GM12878 (cell line): ENCODE measurements around the gene RHBDF2. TPM values are rescaled to one million over a fixed set of nuclear protein-coding genes. Genes with fewer than 3 reads are reported as not detected.

Experiments
- ATAC-seq: fragments of 200-7000 bp; cut with Tn5 transposase; 3 replicates; pipeline ENCODE4 v1.9.1; 2020; ENCODE audit warnings: mild to moderate bottlenecking, moderate library complexity
- BruUV-seq: library from RNA; stranded (reverse); fragments of 400-500 nt; replicated peaks from 2 replicates; lab custom pipeline; 2021; lab: Mats Ljungman, UMichigan
- CTCF ChIA-PET: fragments of 300-600 bp; sonication (Branson Sonifier 250); formaldehyde crosslinking; extraction: SDS; loops from one replicate; lab custom pipeline; 2021; ENCODE audit warnings: inconsistent platforms; lab: Yijun Ruan, JAX
- POLR2A ChIA-PET: fragments of 350-600 bp; formaldehyde crosslinking; extraction: SDS; loops from one replicate; lab custom pipeline; 2021; ENCODE audit warnings: inconsistent platforms; lab: Charles Lee
- RAD21 ChIA-PET: fragments of 300-600 bp; sonication (Branson Sonifier 250); formaldehyde crosslinking; loops from one replicate; lab custom pipeline; 2023; ENCODE audit warnings: antibody characterized with exemption; ENCODE audit not compliant: unreplicated experiment; lab: Charles Lee
- SMC1A ChIA-PET: fragments of 300-600 bp; sonication (Branson Sonifier 250); formaldehyde crosslinking; loops from one replicate; lab custom pipeline; 2023; ENCODE audit not compliant: unreplicated experiment, uncharacterized antibody; lab: Charles Lee
- DNase-seq: peaks from one replicate; pipeline ENCODE4 v3.0.0-alpha.2; 2011; ENCODE audit warnings: low read depth, low spot score
- FAIRE-seq: peaks from 3 replicates; lab custom pipeline; 2011; peaks lifted over from hg19 to GRCh38; lab: Jason Lieb, UNC
- H2AFZ ChIP-seq: 2 replicates; pipeline ENCODE4 v1.6.0; 2011; ENCODE audit warnings: low read depth, low read length, control low read depth; ENCODE audit not compliant: control insufficient read depth
- H3K27ac ChIP-seq: 2 replicates; pipeline ENCODE4 v1.5.1; 2011; ENCODE audit warnings: control low read depth; ENCODE audit not compliant: control insufficient read depth, insufficient read depth
- H3K27me3 ChIP-seq, 2 experiments: replicated peaks in 1 of 2; 2 replicates each; pipeline versions ENCODE4 v1.6.0 to v1.6.1; 2011; ENCODE audit warnings: low read length in 1 of 2; ENCODE audit not compliant: control insufficient read depth in 2 of 2, insufficient read depth in 2 of 2
- H3K36me3 ChIP-seq, 2 experiments: 2 replicates each; pipeline ENCODE4 v1.5.1; 2011; ENCODE audit warnings: low read length in 1 of 2; ENCODE audit not compliant: control insufficient read depth in 2 of 2, insufficient read depth in 2 of 2
- H3K4me1 ChIP-seq: 2 replicates; pipeline ENCODE4 v1.6.1; 2011; ENCODE audit warnings: mild to moderate bottlenecking, low read length, moderate library complexity, mixed read lengths; ENCODE audit not compliant: control insufficient read depth, insufficient read depth
- H3K4me2 ChIP-seq: 2 replicates; pipeline ENCODE4 v1.6.0; 2011; ENCODE audit warnings: control low read depth; ENCODE audit not compliant: control insufficient read depth, insufficient read depth
- H3K4me3 ChIP-seq: fragments of 200-600 bp; sonication (generic); 2 replicates; pipeline ENCODE4 v1.5.1; 2016
- H3K79me2 ChIP-seq: 2 replicates; pipeline ENCODE4 v1.6.0; 2011; ENCODE audit warnings: low read length; ENCODE audit not compliant: control insufficient read depth, insufficient read depth
- H3K9ac ChIP-seq: 2 replicates; pipeline ENCODE4 v1.8.0; 2011; ENCODE audit warnings: low read length, control low read depth, mixed read lengths; ENCODE audit not compliant: control insufficient read depth, insufficient read depth
- H3K9me3 ChIP-seq: replicated peaks from 3 replicates; pipeline ENCODE4 v1.5.1; 2011; ENCODE audit warnings: mild to moderate bottlenecking, low read length; ENCODE audit not compliant: control insufficient read depth, insufficient read depth
- H4K20me1 ChIP-seq: 2 replicates; pipeline ENCODE4 v1.6.0; 2011; ENCODE audit not compliant: control insufficient read depth, insufficient read depth
- ASH2L ChIP-seq: fragments of 300-600, 200-600 bp; sonication (generic); IDR thresholded peaks from 2 replicates; pipeline ENCODE4 v1.6.1; 2017; ENCODE audit warnings: low read depth, mild to moderate bottlenecking, borderline replicate concordance
- BACH1 ChIP-seq: fragments of 450-650 bp; IDR thresholded peaks from 2 replicates; pipeline ENCODE4 v1.6.1; 2017; ENCODE audit warnings: mild to moderate bottlenecking, borderline replicate concordance
- CBX5 ChIP-seq: sonication (generic); IDR thresholded peaks from 2 replicates; pipeline ENCODE4 v1.6.1; 2016; ENCODE audit warnings: low read depth, moderate library complexity, mild to moderate bottlenecking, inconsistent platforms
- CREB1 ChIP-seq: IDR thresholded peaks from 2 replicates; pipeline ENCODE4 v1.6.1; 2012; ENCODE audit warnings: low read depth, mild to moderate bottlenecking, inconsistent platforms
- HDAC2 ChIP-seq: fragments of 200-600 bp; sonication (generic); IDR thresholded peaks from 2 replicates; pipeline ENCODE4 v1.6.1; 2017
- IKZF1 ChIP-seq: fragments of 450-650 bp; conservative IDR thresholded peaks from 2 replicates; pipeline ENCODE4 v1.6.1; 2017; ENCODE audit warnings: antibody characterized with exemption, mild to moderate bottlenecking
- IRF4 ChIP-seq: IDR thresholded peaks from 2 replicates; pipeline ENCODE4 v1.6.1; 2011; ENCODE audit warnings: low read depth, low read length
- KDM1A ChIP-seq: fragments of 200-600 bp; sonication (generic); IDR thresholded peaks from 2 replicates; pipeline ENCODE4 v1.6.1; 2016; ENCODE audit warnings: borderline replicate concordance
- MTA2 ChIP-seq: fragments of 450-650 bp; IDR thresholded peaks from 2 replicates; pipeline ENCODE4 v1.6.1; 2016; ENCODE audit warnings: low read depth, mild to moderate bottlenecking, moderate library complexity
- POLR2A ChIP-seq: IDR thresholded peaks from 2 replicates; pipeline ENCODE4 v1.6.1; 2011; ENCODE audit warnings: low read depth, mild to moderate bottlenecking, low read length
- RCOR1 ChIP-seq: conservative IDR thresholded peaks from 2 replicates; pipeline ENCODE4 v1.6.1; 2012; ENCODE audit warnings: low read depth, low read length, improper control_type of control experiment
- SPI1 ChIP-seq: IDR thresholded peaks from 2 replicates; pipeline ENCODE4 v1.6.1; 2011; ENCODE audit warnings: low read depth, mild to moderate bottlenecking, low read length, moderate library complexity, borderline replicate concordance; ENCODE audit not compliant: insufficient read depth
- USF1 ChIP-seq: IDR thresholded peaks from 2 replicates; pipeline ENCODE4 v1.6.1; 2011; ENCODE audit warnings: borderline replicate concordance, low read depth, mild to moderate bottlenecking, moderate library complexity, mixed read lengths, low read length; ENCODE audit not compliant: insufficient read depth; ENCODE audit errors: extremely low read length
- ZNF24 ChIP-seq: fragments of 450-650 bp; IDR thresholded peaks from 2 replicates; pipeline ENCODE4 v1.6.1; 2017; ENCODE audit warnings: antibody characterized with exemption, mild to moderate bottlenecking
- ZNF274 ChIP-seq: IDR thresholded peaks from one replicate; pipeline ENCODE4 v1.8.0; 2011; ENCODE audit not compliant: insufficient read length, insufficient read depth
- WGBS: methylation state at CpG from one replicate; pipeline ENCODE4 v1.1.6; 2016; ENCODE audit warnings: low lambda C conversion rate; ENCODE audit not compliant: insufficient replicate concordance, insufficient coverage; ENCODE audit errors: missing lambda C conversion rate; 5-methylcytosine and 5-hydroxymethylcytosine counted together
- in situ Hi-C: fragments of 300-500 bp; cut with MboI; formaldehyde crosslinking; loops from 9 replicates; pipeline ENCODE4 v1.14.3; 2018; ENCODE audit warnings: mixed read lengths
- intact Hi-C: fragments of 100-400 bp; cut with micrococcal nuclease; formaldehyde crosslinking; loops from one replicate; pipeline ENCODE4 v1.14.2; 2022; ENCODE audit not compliant: unreplicated experiment
- polyA plus RNA-seq, 11 experiments: library from polyadenylated mRNA; depleted of rRNA in 4 of 11; unstranded in 6 of 11; stranded (reverse) in 5 of 11; fragments of >200 nt; fragmentation: Nextera tagmentation in 4 of 11; fragmentation: Illumina TruSeq in 1 of 11; extraction: Ambion mirVana in 4 of 11; extraction: Trizol in 1 of 11; gene quantifications; 1 replicate in 1 of 11; 2 replicates in 10 of 11; pipeline versions ENCODE4 v1.2.1 to v1.2.3, GENCODE V29; 2011 to 2016; ENCODE audit warnings: inconsistent platforms in 2 of 11, missing spikeins in 2 of 11, low read depth in 1 of 11
- total RNA-seq, 4 experiments: library from RNA; depleted of rRNA in 3 of 4; stranded (reverse); fragments of >200 nt in 3 of 4; fragmentation: Illumina TruSeq in 1 of 4; extraction: Trizol in 1 of 4; gene quantifications; 2 replicates each; pipeline versions ENCODE4 v1.2.1 to v1.2.3, GENCODE V29; 2013 to 2021
- TF ChIP-seq, protein P1 (sequence below): fragments of 150-350 bp; IDR thresholded peaks from 2 replicates; pipeline ENCODE4 v1.6.1; 2014; ENCODE audit warnings: mild to moderate bottlenecking, low read depth, low read length

The RHBDF2 gene
- total and polyA plus RNA-seq, 10 of the 15 experiments (the other 5 are each of a cell fraction or from before 2014, with no cell fraction given), result 0.97 to 43.0 (median 18.7) TPM

DNA sequence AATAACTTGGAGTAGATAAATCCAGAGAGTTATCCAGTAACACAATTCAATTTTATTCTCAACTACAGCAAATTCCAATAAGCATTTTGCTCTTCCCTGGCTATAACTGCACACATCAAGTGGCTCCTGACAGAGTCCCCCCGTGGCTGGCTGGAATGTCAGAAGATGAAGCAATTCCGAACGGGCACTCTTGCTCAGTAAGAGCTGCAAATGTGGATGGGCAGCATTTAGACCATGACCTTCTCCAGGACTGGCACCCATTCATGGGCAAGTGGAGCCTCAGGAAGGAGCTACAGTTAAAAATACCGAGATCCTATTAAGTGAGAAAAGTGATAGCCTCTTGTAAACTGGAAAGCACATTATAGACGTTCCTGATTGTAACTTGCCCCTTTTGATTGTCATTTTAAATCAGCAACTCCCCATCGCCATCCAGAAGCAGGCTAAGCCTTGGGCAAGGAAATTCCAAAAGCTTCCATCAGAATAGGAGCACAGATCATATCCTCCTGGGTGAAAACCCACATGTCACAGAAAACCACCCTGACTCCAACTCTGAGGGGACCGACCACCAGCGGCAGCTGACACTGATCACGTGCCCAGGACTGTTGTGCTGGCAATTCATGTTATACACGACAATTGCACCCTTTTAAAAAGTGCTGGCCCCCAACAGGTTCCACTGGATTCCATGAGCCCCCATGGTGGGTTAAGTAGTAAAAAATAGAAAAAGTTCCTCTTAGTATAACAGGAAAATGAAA lies 55.4 kb downstream of the RHBDF2 start:
- DNase-seq, result no peak
- ChIA-PET CTCF (interaction anchor here (1.0 to 2.3 kb wide), 9 partner anchors 8 to 60 kb away, joined by 3 to 9 read pairs (median 4); partner anchors contain the start of gene UBE2O), SMC1A (interaction anchor here (0.7 to 2.8 kb wide), 6 partner anchors 8 to 48 kb away, joined by 3 to 12 read pairs (median 5); no protein-coding TSS in a partner anchor), POLR2A (interaction anchor here (0.8 to 1.0 kb wide), 3 partner anchors 8 to 54 kb away, joined by 3 read pairs; no protein-coding TSS in a partner anchor), RAD21 (interaction anchor here (1.2 to 1.9 kb wide), 2 partner anchors 13 to 37 kb away, joined by 4 to 8 read pairs; no protein-coding TSS in a partner anchor)
- no peak for ATAC-seq
- in situ Hi-C loops (no loop called here), intact Hi-C loops (no loop called here)
- no peak for TF ChIP-seq ASH2L
- TF ChIP-seq RCOR1, result no peak
- TF ChIP-seq BACH1, result no peak
- TF ChIP-seq HDAC2, result no peak
- TF ChIP-seq ZNF24, result no peak
- TF ChIP-seq MTA2, result no peak
- TF ChIP-seq CBX5, result no peak
- no peak for TF ChIP-seq CREB1
- no peak for TF ChIP-seq SPI1
- TF ChIP-seq ZNF274, result no peak
- TF ChIP-seq, protein P1, sequence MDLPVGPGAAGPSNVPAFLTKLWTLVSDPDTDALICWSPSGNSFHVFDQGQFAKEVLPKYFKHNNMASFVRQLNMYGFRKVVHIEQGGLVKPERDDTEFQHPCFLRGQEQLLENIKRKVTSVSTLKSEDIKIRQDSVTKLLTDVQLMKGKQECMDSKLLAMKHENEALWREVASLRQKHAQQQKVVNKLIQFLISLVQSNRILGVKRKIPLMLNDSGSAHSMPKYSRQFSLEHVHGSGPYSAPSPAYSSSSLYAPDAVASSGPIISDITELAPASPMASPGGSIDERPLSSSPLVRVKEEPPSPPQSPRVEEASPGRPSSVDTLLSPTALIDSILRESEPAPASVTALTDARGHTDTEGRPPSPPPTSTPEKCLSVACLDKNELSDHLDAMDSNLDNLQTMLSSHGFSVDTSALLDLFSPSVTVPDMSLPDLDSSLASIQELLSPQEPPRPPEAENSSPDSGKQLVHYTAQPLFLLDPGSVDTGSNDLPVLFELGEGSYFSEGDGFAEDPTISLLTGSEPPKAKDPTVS, result no peak
- TF ChIP-seq KDM1A, result no peak
- TF ChIP-seq POLR2A, result no peak
- no peak for TF ChIP-seq IRF4
- no peak for TF ChIP-seq USF1
- TF ChIP-seq IKZF1, result no peak
- no TSS peak for BruUV-seq
- Histone ChIP-seq H3K27ac (peak overlapping the region; percentile 28), H3K36me3 (peaks cover 0 to 5% of the 10 kb centered on the region in 2 experiments; a peak in 2 of 4 replicates), H3K4me2 (peak overlapping the region; percentile 75), H3K27me3 (no peaks in the 10 kb centered on the region), H3K4me3 (0 out of 2 replicates have a peak overlapping the region, but pooled peaks have one; percentile 20), H2AFZ (no peak overlapping the region), H3K9ac (no peak overlapping the region), H3K9me3 (no peaks in the 10 kb centered on the region), H3K79me2 (peaks cover 94% of the 10 kb centered on the region), H4K20me1 (no peaks in the 10 kb centered on the region), H3K4me1 (peaks cover 59% of the 10 kb centered on the region)
- FAIRE-seq, result no peak
- 89% methylated on average over 10 of the region's 10 CpGs for WGBS
